GM12872 (cell line): Measurements from ENCODE around the gene SLC66A3.

Experiments
- TF ChIP-seq, protein P1 (sequence below): IDR thresholded peaks from 3 replicates; pipeline ENCODE4 v1.5.1; 2011; ENCODE audit warnings: low read depth, mild to moderate bottlenecking, low read length, moderate library complexity; ENCODE audit not compliant: insufficient read depth

SLC66A3 gene

DNA sequence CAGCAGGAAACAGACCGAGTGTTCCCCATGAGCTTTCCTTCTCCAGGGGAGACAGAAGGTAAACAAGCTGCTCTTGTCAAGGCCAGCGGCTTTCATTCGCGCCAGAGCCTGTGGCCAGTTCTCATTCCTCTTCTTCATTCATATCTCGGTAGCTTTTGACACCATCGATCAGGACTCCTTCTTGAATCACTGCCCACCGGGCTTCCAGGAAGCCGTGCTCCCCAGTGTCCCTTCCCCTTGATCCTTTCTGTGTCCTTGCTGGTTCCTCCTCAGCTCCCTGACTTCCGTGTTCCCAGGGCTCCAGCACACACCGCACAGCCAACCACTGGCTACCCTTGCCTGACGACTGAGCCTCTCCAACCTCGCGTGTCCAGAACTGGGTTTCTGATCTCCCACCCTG lies 14.1 kb downstream of the SLC66A3 start:
- TF ChIP-seq, protein P1, sequence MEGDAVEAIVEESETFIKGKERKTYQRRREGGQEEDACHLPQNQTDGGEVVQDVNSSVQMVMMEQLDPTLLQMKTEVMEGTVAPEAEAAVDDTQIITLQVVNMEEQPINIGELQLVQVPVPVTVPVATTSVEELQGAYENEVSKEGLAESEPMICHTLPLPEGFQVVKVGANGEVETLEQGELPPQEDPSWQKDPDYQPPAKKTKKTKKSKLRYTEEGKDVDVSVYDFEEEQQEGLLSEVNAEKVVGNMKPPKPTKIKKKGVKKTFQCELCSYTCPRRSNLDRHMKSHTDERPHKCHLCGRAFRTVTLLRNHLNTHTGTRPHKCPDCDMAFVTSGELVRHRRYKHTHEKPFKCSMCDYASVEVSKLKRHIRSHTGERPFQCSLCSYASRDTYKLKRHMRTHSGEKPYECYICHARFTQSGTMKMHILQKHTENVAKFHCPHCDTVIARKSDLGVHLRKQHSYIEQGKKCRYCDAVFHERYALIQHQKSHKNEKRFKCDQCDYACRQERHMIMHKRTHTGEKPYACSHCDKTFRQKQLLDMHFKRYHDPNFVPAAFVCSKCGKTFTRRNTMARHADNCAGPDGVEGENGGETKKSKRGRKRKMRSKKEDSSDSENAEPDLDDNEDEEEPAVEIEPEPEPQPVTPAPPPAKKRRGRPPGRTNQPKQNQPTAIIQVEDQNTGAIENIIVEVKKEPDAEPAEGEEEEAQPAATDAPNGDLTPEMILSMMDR: no peak

GRCh38 chr2:11174222-11174621 lies 19.0 kb downstream of the SLC66A3 start:
- TF ChIP-seq, protein P1: no peak

GRCh38 chr2:11175293-11175795 lies 20.1 kb downstream of the SLC66A3 start:
- TF ChIP-seq, protein P1: no peak

GRCh38 chr2:11177871-11178690 lies 22.8 kb downstream of the SLC66A3 start:
- TF ChIP-seq, protein P1: no peak

- TF ChIP-seq, protein P1: no peak
Observed at GRCh38 chr2:11179196-11179595, 23.9 kb downstream of the SLC66A3 start.

DNA sequence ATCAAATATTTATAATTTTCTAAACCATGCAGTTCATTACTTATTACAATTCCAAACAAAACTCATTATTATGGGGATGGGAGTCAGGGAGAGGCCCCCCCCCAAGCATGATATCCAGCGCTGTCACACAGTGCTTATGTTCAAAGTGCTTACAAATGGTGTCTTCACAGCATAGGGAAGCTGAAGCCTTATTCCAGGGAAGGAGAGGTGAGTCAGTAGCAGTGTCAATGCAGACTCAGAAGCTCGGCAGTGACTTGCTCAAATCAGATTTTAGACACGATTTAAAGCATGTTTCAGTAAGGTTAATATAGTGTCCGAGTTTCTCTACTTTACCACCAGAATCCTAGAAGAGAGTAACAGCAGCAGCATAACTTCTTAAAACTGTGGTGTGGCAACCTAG lies 24.6 kb downstream of the SLC66A3 start:
- TF ChIP-seq, protein P1: no peak

- TF ChIP-seq, protein P1: no peak
Observed at GRCh38 chr2:11180653-11181052, 25.4 kb downstream of the SLC66A3 start.
